Activated naive CD8-positive, alpha-beta T cell treated with anti-CD3 and anti-CD28 coated beads, Interleukin-2, amount 50 U/mL, for 16 hours (primary cell): ENCODE results near the gene DNER.
"Not testable (repeated sequence)": the region's sequence is repeated elsewhere in the genome, so short reads cannot be mapped to it uniquely, and the experiment has no call there.

Source experiments
- DNase-seq: peaks from one replicate; pipeline ENCODE4 v3.0.0-alpha.2; 2020; ENCODE audit warnings: low read depth, low spot score

DNER gene

DNA sequence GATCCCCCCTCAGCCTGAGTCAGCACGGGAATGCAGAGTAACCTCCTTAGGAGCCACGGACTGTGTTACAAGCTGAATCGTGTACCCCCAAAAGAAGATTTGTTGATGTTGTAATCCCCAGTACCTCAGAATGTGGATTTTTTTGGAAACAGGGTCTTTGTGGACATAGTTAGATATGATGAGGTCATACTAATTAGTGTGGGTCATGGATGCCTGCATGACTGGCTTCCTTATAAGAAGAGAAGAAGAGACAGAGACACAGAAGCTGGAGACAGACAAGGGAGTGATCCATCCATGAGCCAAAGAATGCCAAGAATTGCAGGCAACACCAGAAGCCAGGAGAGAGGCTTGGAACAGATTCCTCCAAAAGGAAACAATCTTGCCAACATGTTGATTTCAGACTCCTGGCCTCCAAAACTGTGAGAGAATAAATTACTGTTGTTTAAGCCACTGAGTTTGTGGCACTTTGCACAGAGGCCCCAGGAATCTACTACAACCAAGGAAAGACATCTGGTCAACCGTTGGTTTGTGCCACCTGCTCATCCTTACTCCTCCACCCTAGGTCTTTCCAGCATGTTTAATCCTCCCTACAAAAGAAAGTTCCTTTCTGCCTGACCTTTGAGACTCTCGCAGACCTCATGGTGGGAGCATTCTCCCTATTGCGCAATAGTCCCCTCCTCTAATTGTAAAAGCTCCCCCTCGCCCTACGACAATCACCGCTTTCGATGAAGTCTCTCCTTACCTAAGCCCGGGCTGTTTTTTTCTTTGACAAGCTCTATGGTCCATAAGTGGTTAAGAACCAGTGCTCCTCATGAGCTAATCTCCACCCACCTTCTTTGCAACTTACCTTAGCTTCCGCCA lies 91.6 kb downstream of the DNER start:
- DNase-seq: no peak

DNA sequence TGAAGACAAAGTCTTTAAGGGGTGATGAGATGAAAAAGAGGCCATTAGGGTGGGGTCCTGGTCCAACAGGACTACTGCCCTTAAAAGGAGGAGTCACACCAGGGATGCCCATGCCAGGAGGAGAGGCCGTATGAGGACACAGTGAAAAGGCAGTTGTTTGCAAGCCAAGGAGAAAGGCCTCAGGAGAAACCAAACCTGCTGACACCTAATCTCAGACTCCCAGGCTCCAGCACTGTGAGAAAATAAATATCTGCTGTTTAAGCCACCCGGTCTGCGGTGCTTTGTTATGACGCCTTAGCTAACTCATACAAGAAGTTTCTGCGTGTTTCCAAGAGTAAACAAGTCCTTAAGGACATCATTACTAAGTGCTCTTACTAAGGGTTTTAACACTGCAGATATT lies 93.6 kb downstream of the DNER start:
- no peak for DNase-seq

DNA sequence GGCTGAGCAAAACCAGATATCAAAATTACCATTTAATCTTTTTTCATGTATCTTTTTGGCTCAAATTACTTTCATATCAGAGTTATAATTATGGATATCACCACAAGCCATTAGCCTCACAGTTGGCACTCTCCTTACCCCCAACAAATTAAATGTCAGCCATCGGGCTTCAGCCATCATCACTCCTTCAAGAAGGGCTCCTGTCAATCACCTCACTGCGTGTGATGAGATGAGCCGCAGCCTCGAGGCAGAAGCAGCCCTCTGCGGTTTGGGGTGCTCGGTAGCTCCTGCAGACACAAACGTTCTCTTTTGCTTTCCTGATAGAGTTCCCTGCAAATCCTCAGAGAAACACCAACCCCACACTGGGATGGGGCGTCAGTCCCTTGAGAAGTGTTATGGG lies 94.1 kb downstream of the DNER start:
- DNase-seq: no peak

DNA sequence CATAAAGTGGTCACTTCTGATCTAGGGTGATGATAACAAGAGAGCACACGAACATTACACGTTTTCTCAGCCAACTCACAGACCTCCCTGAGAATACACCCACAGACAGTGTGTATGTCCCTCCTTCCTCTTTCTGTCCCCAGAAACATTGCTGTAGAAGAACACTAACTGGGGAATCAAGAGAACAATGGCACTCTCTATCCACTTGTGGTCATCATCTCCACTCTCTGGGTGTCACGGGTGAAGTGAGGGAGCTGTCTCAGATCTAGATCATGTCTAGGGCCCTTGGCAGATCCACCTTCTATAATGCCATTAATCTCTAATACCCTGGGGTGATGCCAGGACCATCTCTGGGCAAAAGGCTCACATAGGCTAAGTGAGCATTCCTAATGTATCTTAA lies 97.9 kb downstream of the DNER start:
- DNase-seq: no peak

DNA sequence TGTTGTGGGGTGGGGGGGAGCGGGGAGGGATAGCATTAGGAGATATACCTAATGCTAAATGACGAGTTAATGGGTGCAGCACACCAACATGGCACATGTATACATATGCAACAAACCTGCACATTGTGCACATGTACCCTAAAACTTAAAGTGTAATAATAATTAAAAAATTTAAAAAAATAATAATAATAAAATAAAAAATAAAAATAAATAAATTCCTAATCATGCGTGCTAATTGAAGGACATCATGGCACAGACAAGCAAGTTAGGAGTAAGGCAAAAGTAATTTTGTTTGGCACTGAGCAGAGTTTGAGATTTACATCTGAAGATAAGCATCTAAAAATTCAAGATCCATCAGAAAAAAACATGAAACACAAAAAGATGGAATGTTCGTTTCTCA lies 100.3 kb downstream of the DNER start:
- not testable (repeated sequence) for DNase-seq

DNA sequence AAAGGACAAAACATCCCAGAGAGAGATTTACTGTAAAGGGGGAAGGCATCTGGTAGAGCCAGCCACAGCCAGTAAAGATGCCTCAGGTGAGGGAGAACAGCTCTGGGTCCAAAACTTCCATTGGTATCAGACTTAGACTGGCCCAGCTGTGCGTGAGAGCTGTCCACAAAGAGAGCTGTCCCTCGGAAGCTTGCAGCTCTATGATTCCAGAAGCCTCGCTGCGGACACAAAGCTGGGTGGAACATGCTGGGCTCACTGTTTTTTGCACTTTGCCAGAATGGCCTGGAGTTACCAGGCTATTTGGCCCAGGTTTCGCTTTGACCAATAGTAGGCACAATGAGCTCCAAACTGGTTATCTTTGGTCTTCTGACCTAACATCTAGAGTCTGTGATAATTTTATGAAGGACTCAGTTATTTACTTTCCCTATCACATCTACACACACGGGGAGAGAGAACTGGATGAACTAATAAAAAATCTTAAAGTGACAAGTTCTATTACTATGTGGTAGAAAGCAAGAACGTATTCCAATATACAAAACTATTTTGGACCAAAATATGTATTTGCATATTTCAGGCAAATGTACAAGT lies 101.9 kb downstream of the DNER start:
- DNase-seq: no peak

DNA sequence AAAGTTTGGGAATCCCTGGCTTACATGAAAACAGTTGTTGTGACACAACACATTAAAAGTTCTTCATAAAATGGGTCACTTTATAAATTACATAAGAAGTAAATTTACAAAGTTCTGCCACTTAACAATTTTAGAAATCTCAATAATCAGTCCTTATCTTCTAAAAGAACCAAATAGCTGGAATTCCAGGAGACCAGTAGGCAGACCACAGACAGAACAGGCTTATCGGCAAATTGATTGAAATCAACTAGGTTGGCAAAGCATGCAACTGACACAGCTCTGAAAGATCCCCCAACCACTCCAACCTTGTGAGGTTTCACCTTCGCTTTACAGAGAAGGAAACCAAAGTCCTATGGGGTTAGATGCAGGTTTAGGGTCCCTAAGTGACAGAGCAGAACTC lies 103.0 kb downstream of the DNER start:
- no peak for DNase-seq

DNA sequence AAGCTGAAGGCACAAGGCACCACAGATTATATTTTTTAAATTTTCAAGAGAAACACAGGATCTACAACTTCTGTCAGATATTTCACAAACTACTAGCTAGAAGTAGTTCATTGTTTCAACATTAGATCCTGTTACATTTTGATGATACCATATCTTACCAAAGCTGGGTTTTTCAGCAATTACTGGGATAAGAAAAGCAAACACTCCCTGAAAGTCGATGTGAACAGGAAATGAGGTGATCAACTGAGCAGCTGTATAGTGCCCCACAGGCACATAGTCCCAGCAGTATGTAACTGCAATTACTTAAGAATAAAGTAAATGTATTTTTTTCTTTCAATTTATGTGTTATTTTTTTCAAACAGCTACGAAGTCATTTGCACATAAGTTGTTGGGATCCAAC lies 103.5 kb downstream of the DNER start:
- no peak for DNase-seq

DNA sequence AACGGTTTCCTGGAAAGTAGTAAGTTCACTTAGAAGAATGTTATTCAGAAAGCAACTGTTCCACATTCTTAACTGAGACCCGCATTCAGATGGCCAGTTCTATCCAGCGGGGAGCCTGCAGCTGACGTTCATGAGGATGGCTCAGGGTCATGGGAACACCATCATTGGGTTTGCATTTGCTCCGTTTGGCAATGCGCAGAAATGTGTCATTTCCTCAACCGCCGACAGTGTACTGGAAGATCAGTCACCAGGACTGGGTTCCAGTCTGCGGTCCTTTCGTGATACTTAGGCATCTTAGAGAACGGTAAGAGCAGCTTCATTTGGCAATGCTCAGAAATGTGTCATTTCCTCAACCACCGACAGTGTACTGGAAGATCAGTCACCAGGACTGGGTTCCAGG lies 104.0 kb downstream of the DNER start:
- no peak for DNase-seq

DNA sequence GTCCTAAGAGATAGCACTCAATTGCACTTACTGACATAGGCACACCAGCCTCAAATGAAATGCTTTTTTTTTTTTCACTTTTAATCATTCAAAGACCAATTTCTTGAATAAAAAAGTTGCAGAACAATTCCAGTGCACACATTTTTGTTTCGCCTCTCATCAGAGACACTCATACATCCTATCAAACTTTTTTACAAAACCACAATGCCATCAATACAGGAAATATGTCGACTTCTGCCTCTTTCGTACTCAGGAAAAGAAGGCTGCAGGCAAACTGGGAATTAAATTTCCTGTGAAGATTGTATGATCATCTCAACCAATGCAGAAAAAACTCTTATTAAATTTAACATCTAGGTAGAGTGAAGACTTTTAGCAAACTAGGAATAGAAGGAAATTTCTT lies 112.4 kb downstream of the DNER start:
- DNase-seq: no peak

DNA sequence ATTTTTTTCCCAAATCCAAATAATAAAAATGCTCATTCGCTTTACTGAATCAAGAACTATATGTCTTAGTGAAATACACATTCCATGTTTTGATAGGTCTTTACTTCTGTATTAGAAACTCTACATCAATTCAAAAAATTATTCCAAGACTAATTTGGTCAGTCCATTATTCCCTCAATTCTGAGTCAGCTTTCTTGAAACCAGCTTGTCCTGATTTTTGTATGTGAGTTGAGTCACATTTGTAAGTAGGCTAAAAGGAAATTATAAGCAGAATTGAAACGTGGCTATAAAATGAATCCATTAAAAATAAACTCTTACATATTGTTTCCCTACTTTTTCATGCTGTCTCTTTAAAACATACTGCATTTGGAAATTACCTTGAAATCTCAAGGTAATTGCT lies 113.0 kb downstream of the DNER start:
- DNase-seq: no peak

DNA sequence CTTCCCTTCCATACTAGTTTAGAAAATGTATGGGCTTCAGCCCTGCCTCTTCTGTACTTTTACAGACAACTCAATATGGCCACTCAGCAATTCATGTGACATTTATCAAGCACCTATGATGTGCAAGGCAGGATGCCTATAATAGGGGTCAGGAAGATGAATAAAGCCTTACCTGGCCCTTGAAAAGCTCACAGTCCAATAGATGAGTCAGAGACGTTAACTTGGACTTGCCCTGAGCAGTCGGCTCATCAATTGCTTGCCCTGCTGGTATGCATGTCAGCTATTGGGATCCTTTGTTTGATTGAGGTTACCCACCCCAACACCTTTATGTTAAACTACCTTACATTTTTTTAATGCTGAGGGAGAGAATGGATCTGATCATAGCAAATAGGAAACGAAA lies 116.1 kb downstream of the DNER start:
- no peak for DNase-seq

DNA sequence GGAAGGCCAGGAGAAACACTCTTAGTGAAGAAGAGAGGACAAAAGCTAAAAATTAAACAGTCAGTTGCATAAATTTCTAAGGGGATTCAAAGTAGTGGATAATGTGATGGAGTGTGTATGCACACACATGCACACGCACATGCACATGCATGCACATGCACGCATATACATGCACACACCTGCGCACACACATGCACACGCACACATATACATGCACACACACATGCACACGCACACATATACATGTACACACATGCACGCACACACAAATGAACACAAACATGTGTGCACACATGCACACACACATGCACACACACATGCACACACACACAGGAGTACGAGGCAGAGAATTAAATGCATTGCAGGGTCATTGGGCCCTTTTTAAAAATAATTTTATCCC lies 117.6 kb downstream of the DNER start:
- no peak for DNase-seq

DNA sequence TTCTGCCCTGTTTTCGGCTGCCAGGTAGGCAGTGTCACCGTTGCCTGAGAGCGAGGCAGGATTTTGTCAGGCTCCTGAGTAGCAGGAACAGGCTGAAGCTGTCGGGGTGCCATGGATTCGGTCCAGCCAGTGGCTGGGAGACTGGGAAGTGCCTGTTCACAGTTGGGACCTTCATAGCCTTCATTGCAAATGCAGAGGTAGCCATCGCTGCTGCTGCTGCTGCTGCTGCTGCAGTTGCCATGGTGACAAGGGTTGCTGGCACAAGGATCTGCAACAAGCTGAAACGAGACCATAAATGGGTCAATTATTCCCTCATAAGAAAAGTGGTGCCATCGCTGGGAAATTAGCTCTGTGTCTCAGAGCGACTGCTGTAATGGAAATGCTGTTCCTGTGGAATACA lies 122.7 kb downstream of the DNER start:
- no peak for DNase-seq

DNA sequence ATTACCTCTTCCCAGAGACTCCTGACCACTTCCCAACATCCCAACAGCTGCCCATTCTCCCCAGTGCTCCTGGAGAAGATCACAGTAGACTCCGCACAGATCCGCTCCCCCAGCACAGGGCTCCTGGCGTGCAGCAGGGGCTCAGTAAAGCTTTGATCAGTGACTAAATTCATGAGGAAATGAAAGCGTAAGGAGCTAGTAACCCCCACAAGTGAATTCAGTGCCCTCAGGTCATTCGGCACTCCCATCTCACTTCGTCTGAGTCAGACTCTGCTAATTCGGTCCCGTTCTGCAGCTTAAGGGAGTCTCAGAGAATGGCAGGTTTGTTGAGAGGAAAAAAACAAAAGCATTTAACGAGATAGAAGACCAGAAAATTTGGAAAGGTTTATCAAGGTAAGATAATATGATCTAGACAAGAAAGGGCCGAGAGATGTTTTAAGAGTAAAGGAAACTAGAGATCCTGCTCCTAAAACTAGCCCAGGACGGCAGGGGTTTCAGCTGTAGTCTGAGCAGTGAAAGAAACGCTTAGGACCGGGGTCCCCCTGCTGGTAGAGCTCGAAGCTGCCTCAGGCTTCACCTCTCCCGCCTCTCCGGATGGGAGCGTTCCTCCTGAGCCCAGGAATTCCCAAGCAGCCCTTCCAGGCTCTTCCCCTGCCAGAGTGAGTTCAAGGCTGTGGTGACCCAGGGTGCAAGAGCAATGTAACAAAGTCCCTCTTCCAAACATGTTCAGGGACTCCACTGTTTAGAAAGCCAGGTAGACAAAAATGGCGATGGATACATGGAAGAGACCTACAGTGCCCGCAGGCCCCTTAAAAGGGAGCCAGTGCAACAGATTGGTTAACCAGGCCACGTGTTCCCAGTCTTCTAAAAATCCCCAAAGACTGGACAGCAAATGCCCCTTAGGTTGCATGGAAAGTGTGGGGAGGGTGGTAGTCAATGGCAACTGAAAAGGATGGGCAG lies 127.3 kb downstream of the DNER start:
- DNase-seq: no peak

DNA sequence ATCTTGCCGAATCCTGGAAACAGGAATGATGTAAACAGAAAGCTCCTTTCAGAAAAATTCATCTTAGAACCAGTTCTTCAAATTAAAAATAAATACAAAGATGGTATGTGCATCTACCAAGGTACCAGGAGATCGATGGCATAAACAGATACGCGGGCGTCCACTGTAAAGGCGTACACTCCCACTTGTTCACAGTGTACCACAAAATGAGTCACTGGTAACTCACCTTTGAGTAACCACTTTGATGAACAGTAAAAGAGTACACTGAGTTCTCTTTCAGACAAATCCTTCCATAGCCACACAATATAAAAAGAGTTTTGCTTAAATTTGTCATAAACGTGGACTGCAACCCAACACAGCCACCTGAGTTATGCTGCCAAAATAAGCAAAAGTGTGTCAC lies 128.3 kb downstream of the DNER start:
- DNase-seq: no peak

DNA sequence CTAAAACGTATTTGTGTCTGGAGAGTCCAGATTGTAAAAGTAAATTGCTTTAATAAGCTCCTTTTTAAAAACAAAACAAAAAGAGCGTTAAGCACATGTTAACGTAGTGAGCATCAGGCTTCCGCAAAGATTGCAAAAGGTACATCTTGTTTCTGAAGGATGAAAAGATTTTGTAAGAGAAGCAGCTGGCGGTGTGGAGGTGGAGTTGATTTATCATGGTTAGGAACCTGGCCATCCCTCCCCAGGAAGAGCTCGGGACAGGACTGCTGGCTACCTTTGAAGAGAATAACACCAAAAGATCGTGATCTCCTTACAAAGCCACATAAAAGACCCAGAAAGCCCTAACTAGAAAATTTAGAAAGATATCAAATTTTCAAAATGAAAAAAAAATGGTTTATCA lies 132.2 kb downstream of the DNER start:
- DNase-seq: no peak

DNA sequence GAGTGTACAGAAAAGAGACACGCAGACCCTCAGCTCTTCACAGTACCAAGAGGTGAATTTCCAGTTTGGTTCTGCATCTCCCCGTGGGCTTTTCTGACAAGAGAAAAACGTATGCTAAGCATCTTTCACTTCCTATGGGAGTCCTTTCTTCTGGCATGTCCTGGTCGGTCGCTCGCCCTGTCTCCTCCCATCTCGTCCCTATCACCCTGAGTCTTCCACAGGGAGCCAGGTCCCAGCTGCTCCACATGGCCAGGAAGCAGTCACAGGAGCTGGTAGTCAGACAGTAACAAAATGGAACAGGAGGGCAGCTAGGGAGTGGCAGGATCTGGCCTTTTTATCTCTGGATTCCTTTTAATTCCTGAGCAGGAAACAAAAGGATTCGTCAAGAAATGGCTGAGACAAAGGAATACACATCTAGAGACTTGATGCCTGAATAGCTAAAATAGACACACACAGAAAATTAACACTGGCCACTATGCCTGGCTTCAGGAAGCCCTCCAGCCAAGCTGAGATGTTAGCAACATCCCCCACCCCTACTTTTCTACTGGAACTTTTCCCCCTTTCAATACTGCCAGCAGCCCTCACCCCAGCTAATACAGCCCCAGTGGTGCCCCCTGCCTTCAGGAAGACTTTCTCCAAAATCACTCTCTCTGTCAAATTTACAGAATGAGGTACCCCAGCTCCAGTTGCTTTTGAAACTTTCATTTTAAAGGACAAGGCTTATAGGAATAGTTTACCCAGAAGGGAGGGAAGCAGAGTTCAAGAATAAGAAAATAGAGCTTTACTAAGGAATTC lies 136.1 kb downstream of the DNER start:
- DNase-seq: no peak

DNA sequence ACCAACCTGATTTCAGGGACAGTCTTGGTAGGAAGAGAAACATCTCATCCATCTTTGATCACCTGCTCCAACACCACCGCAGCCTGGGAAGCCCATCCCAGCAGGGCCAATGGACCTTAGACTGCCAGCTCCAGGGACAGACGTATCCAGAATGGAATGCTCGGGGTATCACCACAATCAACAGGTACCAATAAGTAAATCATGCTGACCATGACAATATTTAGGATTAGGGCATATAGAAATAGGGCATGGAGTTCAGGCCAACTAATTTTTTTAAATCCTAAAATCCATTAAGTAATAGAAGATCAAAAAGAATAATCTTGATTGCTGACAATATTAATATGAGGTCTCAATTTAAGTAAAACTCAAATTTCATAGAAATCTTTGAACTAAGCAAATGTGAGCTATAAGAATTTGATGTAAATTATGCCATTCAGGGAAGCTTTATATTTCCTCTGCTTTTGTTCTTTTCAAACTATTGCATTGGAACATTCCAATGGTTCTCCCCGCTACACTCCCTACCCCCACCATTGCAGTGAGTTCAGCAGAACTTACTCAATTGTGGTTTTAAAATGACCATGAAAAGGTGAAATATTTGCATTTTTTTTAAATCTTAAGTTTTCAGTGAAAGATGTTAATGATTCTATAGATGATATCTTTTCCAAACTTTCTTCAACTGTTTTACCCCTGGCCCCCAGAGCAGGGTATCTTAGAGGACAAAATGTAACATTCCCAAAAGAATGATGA lies 138.6 kb downstream of the DNER start:
- no peak for DNase-seq

DNA sequence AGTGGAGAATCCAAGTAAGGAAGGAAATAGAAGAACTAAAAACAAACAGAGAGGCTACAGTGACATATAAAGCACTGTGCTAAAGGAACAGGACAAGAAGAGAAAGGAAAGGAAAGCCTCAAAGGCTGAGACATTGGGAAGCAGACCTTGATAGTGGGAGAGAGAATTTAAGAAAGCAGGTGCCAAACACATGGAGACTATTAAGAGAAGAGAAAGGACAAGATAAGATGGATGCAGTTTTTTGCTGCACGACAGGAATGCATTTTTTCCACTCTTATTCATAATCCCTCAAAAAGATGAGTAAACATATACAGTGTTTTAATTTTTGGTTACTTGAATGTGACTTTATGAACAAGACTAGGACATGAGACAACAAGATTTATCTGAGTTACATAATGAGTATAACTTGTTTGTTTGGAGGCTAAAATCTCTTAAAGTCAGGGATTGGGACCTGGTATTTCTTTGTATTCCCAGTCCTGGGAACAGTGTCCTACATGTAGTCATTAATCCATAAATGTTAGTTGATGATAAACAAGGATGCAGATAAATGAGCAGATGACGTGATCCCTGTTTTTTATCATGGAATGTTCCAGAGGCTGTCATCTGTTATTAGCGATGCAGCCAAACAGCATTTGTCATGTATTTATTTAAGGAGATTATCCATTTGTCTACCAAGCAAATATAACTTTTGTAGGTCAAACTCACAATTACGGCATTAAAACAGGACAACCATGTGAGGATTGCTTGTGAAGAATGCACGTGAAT lies 141.7 kb downstream of the DNER start:
- DNase-seq: no peak
